HG03565 (cell line): ENCODE data around the gene BRMS1.

Source experiments
- ATAC-seq: cut with Tn5 transposase; IDR thresholded peaks from one replicate; pipeline ENCODE4 v1.9.1; 2021; ENCODE audit warnings: mild to moderate bottlenecking, moderate library complexity; ENCODE audit not compliant: unreplicated experiment

BRMS1 gene

DNA sequence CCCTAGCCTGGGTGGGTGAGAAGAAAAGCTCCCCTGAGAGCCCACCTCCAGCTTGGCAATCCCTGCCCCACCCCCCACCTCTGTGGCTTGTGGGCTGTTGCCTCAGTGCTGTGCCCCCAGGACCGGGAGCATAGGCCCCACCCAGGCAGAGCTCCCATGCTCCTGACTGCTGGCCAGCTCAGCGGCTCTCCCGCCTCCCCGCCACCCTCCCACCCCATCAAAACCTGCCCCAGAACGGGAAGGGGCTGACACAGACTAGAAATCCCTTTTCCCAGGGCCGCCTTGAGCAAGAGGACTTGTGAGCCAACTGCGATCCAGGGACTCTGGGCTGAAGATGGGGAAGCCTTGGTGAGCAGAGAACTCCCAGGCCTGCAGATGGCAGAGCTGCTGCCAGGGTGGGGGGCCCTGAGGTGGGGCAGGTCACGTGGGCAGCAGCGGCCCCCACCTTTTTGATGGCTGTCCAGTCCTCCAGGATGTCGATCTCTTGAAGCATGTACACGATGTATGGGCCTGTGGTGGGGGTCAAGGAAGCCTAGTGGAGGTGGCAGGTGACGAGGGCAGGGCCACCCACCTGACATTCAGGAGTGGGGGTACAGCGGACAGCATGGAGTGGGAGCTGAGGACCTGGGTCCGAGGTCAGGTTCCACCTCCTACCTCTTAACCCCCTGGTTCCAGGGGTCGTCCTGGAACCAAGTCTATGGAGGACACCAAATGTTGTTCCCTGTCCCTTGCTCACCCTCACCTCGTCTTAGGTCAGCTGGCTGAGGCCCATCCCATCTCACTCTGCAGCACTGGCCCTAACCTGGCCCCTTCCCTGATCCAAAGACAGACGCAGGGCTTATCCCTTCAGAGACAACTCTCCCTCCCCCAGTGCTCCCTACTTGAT lies 6.4 kb downstream of the BRMS1 start:
- ATAC-seq: no peak

DNA sequence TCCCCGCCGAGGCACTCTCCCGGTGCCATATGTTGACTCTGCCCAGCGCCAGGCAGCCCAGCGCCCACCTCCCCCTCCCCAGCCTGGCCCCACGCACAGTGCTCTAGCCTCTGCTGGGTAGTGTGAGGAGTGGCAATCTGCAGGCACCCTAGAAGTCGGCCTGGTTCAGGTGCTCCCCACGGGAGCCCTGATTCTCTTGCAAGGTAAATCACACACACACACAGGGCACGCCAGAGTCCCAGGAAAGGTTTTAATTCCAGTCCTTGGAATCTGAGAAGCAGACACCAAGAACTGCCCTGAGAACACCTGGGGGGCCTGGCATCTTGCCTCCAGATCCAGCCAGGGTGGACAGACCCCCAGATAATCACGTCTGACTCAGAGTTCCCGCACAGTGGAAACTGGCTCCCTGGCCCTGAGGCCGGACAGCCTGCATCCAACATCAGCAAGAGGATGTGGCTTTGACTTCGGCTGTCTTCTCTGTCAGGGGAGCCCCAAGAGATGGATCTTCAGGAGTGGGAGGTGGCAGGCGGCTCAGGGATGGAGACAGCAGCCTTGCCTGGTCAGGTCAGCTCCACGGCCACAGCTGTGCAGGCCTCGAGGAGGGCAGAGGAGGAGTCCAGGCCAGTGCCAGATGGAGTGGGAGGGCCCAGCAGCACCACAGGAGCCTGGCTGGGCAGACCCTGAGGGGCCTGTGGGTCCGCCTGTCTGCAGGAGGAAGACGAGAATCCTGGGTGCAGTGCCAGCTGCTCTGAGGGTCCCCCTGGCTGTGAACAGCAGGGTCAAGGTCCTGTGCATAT lies 7.6 kb downstream of the BRMS1 start:
- no peak for ATAC-seq

DNA sequence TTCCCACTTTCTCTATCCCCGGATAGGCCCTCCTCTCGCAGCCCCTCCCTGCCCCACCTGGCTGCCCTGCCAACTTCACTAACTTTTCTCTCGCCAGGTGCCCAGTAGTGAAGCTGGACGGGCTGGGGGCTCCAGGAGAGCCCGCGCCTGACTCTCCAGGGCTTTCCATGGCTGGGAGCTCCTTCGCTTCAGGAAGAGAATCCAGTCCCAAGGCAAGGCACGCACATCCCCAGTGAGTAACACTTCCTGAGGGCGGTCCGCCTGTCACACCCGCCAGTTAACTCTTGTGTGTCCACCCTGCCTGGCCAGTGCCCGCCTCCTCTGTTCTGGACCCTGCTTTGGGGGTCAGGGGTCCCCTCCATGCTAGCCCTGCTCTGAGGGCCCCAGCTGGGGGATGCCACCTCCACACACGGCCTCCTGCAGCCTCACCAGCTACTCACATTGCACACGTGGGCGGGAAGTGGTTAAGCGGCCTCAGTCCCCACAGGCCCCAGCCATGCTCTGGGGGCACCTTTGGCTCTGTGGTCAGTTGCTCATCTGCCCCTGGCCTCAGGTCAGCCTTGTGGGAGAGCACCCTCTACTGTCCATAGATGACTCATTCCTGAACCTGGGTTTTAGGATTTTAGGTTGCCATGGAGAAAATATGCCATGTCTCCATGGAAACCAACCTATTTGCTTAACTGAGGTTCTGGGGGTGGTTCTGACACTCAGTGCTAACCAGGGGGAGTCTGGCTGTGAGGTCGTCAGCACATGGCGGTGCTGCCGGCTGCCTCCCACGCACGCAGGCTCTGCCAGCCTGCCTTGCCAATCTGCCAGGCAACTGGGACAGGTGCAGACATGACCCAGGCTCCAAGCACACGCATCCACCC lies 8.4 kb downstream of the BRMS1 start, which contains the start of gene RIN1:
TSS of gene RIN1 (minus strand) at position 201 of the 869 bp plus-strand sequence. CDS start at position 169, 32 bp downstream.
- no peak for ATAC-seq

DNA sequence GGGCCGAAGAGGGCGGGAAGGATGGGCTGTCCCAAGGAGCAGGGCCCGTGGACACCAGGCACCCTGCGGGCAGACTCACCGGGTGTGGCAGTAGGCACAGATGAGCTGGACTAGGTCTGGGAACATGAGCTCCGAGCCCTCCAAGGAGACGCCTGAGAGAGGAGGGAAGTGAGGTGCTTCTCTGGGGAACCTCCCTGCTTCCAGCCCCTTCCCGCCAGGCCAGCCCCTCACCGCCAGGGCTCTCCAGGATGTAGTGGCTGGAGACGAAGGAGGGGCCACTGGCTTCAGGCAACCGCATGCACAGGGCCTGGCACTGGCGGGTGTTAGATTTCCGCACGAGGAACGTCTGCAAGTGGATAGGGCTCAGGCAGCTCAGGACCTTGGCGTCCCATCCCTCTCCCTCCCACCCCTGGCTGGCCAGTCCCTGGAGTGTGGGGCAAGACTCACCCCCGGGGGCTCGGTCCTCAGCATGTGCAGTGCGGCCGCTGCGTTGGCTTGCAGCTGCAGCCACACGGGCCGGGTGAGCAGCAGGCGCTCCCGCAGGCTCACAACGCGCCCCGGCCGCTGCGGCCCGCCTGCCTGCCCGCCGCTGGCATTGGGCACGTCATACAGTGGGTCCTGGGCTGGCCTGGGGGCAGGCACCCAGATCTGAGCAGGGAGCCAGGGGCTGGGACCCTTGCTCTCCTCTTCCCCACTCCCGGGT lies 9.2 kb downstream of the BRMS1 start:
- no peak for ATAC-seq

DNA sequence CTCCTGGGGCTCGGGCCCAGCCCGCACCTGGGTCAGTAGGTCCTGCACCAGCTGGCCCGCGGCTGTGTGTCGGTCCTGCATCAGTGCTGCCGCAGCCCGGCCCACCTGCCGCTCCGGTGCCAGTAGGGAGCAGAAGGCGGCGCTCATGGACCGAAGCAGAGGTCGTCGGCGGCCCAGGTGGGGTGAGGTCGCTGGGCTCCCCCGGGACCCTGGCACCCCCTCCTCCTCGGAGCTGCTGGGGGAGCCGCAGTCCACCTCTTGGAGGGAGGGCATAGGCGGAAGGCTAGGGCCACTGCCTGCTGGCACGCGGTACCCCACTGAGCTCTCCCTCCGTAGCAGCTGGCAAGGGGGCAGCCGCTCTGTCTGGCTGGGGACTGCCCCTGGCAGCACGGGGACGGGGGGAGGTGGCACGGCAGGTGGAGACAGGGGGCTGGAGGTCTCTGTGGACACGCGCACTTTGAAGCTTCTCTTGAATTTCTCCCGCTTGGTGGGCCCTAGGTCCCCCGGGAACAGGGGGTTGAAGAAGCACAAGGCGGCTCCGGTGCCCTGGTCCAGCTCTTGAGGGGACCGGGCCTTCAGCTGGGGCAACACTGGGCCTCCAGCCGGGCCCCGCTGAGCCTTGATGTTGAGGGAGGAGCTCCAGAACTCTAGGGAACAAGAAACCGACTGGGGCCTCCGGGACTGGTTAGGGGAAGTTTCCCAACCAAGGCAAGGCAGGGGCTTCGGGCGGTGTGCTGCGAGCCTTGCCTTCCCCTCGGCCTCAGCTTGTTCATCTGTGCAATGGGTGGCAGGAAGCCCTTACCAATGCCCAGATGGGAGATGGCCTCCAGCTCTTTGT lies 10.1 kb downstream of the BRMS1 start:
- ATAC-seq: no peak

DNA sequence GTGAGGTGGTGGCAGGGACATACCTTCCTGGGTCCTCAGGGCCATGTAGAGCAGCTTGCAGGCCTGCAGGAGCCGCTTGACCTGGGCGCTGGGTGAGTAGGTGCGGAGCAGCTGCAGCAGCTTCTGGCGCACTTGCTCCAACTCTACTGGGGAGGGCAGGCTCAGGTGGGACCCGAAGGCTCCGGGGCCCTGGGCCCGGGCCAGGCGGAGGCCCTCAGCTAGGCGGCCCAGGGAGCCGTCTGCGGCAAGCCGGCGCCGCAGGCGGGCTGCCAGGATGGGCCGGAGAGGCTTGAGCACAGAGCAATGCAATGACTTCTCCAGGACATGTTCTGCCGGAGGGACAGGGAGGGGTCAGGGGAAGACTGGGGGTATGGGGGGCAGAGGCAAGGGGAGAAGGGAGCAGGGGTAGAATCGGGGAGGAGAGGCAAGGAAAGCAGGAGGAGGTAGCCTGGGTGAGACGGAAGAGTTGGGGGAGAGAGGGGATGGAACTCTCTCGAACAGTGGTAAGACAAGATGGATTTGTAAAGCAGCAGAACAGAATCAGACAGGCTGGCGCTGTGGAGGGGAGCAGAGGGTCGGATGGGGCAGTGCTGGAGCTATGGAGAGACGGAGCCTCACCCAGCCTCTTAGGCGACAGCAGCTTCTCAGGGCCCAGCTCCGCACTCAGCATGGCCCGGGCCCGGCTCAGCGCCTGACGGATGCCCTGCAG lies 10.9 kb downstream of the BRMS1 start:
- ATAC-seq: no peak

DNA sequence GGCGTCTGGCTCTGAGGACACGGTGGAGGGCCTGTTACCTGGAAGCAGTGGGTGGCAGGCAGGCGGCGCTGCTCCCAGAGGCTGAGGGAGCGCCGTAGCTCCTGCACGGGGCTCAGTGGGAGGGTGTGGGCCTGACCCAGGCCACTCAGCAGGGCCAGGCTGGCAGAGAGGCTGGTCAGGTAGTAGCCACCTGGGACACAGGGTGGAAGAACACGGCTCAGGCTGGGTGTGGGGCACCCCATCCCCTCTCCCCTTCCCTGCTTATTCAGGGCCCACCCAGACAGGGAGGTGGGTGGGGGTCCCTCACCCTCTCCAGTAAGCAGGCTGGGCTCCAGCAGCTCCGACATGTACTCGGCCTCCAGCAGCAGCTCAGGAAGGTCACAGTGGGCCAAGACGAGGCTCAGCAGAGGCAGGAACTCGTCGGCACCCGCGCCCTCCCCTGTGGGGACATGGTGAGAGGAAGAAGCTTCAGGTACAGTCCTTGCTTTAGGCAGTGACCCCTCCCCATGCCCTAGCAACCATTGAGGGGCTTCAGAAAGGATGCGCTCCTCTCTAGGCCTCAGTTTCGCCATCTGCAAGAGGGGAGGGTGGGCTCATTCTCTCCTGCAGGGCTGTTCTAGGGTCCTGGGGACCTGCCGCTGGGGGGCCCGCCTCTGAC lies 11.6 kb downstream of the BRMS1 start:
- no peak for ATAC-seq

DNA sequence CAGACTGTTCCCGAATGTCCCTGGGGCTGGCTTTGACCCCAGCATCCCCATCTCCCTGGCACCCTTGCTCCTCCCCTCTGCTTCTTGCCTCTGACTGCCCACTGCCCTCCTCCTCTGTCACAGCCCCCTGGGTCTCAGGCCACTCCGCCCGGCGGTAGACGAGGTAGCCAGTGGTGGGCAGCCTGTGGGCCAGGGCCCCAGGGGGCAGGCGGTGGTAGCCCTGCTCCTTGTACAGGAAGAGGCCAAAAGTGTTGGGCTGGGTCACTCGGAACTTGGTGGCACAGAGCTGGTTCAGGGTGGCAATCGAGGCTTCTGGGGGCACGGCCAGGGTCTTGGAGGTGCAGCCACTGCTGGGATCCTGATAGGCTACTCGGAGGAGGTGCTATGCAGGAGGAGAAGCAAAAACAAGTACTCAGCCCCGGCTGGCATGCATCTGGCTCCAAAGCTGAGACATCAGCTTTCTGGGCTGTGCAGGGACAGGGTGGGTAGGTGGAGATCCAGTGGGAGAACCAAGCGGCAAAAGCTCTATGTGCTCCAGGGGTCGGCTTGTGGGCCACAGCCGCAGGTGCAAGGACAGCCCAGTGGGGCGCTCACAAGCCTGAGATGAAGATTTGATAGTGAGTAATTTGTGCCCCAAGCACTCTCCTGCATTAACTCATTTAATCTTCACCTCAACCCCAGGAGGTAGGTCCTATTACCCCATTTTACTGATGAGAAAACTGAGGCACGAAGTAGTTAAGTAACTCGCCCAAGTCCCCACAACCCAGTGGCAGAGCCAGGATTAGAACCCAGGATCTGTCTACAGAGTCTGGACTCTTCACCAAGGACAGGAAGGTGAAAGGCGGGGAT lies 12.3 kb downstream of the BRMS1 start:
- ATAC-seq: no peak

DNA sequence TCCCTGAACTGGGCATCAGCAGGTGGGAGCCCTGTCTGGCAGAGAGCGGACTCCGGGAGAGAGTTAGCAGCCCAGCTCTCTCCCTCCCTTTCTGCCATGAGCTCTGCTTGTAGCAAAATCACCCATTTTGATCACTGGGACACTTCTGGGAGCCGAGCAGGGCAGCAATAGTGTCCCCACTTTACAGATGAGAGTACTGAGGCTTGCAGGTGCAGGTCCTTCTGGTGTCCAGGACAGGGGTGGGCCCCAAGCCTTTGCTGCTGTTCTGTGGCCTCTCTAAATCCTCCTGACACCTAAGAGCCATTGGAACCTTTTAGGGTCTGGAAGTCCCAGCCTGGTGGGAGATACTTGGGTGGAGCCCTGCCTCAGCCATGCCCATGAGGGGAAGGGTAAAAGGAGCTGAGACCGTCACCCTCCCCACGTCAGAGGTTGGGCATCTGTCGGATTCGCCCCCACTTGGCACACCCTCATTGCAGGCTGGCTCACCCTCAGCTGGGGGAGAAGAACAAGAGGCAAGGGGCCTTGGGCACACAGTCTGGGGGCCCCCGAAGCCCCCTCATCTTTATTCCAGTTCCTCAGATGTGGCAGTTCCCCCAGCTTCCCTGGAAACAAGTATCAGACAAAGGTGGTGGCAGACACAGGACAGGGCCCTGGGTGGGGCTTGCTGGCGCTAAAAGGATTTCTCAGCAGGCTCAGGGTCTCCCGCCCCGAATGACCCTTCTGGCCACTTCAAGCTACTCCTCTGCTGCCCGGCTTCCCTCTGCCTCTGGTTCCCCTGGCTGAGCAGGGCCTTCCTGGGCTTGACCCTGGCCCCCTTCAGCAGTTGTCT lies 13.1 kb downstream of the BRMS1 start:
- ATAC-seq: no peak

DNA sequence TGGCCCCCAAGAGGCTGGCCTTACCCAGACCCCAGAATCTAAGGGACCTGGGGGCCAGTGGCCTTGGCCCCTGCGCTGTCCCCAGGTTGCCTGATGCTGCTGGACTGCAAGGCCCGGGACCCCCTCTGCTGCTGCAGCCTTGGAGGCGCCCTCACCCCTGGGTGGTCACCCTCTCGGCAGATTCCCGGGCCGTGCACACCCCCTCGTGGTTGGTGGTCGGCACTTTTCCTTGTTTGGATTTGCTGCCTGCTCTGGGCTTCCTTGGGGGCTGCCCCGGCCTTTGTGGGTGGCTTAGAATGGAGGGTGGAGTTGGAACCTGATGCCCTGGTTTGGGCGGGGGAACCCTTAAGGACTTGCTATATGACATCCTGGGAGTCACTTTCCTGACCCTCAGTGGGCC lies 14.0 kb downstream of the BRMS1 start:
- ATAC-seq: no peak

DNA sequence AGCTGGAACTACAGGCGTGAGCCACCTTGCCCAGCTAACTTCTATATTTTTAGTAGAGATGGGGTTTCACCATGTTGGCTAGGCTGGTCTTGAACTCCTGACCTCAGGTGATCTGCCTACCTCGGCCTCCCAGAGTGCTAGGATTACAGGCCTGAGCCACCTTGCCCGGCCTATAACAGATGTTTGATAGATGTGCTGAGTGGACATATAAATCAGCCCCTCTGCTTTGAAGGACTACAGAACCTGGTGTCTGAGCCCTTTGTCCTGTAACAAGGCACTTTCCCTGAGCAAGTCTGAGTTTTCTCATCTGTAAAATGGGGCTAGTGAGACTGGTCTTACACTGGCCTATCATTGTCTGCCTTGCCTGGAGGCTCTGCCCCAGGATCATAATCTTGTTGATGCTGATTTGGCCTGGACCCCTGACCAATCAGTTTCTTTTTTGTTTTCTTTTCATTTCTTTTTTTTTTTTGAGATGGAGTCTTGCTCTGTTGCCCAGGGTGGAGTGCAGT lies 15.7 kb downstream of the BRMS1 start:
- no peak for ATAC-seq

DNA sequence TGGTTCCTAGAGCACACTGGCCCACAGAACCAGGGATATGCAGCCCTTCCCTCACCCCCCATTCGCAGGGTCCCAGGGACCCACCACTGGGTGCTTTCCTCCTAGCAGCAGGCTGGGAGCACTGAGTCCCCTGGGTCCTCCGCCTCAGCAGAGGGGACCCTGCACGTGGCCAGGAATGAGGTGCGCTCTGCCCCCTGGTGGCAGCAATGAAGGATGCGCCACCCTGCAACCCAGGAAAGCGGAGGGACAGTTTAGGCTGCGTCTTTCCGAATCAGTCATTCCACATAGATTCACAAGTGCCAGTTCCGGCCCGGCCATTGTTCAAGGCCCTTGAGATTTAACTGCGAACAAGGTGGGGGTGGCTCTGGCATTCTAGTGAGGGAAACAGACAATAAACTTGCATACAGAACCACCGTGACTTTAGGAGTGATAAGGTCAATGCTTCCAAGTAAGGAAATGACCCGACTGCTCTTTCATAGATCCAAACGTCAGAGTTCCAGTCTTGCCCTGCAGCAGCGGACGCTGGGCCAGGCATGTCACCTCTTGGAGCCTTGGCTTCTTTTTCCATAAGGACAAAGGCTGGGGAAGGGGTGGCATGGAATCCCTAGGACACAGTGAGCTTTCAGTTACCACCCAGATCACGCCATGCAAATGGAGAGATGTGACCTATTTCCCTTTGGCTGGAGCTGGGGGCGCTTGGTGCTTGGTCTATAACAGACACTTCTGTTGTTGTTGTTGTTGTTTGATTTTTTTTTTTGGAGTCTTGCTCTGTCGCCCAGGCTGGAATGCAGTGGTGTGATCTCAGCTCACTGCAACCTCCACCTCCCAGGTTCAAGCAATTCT lies 16.4 kb downstream of the BRMS1 start:
- ATAC-seq: peak; percentile 59

DNA sequence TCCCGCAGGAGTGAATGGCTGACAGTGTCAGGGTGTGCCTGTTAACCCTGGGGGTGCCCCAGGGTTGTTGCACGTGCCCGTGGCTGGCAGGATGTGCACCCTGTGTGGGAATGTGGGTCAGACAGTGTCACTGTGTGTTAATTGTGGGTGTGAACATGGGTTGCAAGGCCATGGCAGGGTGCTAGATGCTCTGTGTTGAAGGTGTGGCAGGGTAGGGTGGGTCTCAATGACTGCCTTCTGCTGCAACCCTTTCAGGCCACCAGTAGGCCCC lies 16.9 kb downstream of the BRMS1 start:
- ATAC-seq: no peak

DNA sequence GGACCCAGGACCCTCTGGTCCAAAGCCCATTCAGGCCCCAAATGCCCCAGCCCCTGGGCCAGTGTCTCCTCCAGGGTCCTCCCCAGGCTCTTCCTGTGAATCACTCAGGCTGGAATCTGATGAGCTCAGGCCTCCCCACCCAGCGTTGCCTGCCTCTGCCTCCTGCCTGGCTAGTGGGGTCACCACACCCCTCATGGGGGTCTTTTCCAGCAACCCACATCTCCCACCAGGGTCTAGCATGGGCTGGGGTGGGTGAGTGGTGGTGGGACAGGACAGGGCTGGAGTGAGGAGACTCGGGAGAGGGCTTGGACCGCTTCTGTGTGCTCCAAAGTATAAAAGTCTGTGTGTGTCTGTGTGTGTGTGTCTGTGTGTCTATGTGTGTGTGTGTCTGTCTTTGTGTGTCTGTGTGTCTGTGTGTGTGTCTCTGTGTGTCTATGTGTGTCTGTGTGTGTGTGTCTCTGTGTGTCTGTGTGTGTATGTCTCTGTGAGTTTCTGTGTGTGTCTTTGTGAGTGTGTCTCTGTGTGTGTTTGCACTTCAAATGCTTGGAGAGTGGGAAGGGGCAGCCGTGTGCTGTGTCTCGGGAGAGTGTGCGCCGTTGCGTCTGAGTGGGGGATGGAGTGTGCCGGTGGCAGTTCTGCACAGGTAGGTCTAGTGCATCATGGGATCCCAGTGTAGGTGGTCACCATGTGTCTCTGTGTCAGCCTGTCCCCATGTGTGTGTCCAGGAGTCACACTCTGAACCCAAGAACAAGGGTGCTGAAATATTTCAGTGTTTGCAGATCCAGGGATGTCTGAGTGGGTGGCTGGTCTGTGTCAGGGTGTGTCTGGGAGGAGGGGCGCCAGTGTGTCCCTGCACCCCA lies 17.5 kb downstream of the BRMS1 start:
- ATAC-seq: no peak
